HG03378 (cell line): Measurements from ENCODE around the gene FAS.
A peak's percentile ranks its signal among the peaks of the same experiment; 100 is the strongest.

Source experiments
- ATAC-seq: cut with Tn5 transposase; IDR thresholded peaks from one replicate; pipeline ENCODE4 v1.9.1; 2021; ENCODE audit warnings: mild to moderate bottlenecking, moderate library complexity; ENCODE audit not compliant: unreplicated experiment

The FAS gene

GRCh38 chr10:88971221-88972061, 19.2 kb upstream of the FAS start:
- ATAC-seq = no peak

- ATAC-seq = no peak
Measured at GRCh38 chr10:88974012-88974411, 16.6 kb upstream of the FAS start.

GRCh38 chr10:88974446-88975376, 15.9 kb upstream of the FAS start:
- no peak for ATAC-seq

- ATAC-seq = no peak
Measured at GRCh38 chr10:88975377-88975720, 15.2 kb upstream of the FAS start.

DNA sequence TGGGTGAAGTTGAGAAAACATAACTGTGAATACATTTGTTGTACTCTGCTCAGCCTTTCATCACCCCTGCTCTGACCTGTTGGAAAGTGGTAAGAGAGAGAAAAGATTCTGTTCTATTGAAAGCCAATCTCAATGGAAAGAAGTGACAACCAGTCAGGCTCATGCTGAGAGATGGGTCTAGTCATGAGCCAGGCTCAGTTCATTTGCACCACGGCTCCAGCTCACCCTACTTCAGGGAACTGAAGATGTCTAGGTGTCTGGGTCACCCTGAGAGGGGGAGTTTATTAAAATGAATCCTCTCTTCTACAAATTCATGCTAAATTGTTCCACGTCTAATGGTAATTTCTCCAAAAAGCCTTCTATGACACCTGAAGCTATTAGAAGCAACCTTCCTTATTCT, 12.1 kb upstream of the FAS start:
- no peak for ATAC-seq

DNA sequence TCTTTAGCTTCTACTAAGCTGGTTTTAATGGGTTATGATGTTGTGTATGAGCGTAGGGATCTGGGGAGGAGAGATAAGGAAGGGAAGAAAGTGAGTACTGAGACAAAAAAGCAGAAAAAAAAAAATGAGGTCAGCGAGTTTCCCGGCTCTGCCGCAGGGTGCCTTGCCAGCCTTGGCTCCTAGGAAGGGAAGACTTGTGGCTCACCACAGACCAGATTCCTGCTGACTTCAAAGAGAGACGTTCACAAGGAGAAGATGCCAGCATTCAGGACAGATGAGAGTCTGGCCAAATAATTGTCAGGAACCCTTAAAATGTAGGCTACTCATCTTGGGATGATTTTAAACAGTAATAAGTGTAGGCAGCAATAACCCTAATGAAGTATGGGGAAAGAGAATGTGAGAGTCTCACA, 11.4 kb upstream of the FAS start:
- ATAC-seq = no peak

DNA sequence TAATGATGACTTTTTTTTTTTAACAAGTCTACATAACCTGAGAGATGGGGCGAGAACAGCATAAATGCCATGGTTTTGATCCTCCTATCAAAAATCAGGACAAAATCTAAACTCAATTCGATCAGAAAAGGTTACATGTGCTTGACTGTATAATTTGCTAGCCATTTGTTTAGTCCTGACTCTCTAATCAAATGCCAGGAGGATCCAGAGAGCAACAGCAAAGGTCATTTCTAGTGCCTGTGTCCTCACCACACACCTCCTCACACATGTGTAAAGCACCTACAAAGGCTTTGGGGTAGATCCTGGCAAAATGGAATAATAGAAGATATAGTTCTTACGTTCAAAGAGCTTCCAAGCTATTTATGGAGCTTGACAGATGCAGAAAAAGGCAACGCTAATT, 11.0 kb upstream of the FAS start:
- no peak for ATAC-seq

DNA sequence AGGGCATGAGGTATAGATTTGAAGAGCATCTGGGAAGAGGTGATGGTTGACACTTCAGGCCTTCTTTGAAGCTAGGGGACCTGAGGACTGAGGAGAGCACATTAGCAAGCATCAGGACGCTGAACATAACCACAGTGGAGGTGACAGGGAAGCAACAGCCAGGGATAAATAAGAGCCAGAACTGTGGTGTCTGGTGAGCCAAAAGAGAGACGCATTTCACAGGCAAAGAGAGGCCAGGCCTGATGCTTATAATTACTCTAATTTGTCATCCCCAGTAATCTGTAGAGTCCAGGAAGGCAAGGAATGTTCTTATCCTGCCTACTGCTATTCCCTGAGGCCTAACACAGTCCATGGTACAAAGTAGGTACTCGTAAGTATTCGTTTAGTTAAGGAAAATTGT, 10.4 kb upstream of the FAS start:
- ATAC-seq = no peak

DNA sequence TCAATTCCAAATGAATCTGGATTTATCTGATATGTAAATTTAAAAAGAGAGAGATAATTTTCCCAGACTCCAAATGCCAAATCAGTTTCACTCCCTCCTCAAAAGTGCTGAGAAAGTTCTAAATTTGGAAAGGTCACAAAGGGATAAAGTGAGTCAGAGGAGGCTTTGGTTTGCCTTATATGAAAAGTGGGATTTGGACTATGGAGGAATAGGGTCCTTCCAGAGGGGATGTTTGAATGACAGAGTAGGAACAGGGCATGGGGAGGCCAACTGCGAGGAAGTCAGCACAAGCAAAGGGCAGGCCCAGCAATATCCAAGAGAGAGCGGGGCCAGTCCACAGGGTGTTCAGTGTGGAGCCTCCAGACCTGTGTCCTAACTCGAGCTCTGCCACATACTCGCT, 9.8 kb upstream of the FAS start:
- no peak for ATAC-seq

- ATAC-seq = no peak
Measured at GRCh38 chr10:88981435-88981834, 9.2 kb upstream of the FAS start.

- ATAC-seq = no peak
Measured at GRCh38 chr10:88982366-88982765, 8.2 kb upstream of the FAS start.

- ATAC-seq = no peak
Measured at GRCh38 chr10:88983206-88983605, 7.4 kb upstream of the FAS start.

DNA sequence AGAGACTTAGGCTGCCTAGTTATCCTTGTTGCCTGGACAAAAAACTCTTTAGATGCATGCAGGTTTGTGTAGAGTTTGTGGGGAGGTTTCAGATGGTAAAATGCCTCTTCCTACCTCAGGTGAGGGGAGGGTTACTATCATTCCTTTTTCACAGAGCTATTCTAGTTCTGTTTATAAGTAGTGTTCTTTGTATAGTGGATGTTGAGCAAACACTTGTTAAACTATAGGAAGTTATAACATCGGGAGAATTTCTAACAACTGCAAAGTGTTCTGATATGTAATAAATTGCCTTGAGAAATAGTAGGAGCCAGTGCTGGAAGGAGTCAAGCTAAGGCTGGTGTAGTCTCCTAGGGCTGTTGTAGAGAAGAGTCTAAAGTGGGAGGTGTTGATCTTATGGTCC, 6.7 kb upstream of the FAS start:
- no peak for ATAC-seq

DNA sequence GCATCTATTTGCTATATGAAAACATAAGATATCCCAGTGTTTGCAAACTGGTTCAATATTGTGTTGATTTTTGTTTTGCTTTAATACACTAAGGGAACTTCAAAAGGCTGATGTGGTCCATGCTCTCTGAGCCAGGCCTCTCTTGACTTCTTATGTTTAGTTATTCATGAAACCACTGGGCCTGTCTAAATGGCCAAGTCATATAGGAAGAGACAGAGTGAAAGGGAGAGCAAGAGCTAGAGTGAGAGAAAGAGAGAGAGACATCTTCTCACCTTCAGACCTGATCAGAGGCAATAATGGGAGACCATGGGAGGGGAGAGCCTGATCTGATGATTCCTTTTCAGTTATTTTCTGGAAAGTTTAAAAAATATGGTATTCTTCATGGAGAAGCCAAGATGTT, 6.1 kb upstream of the FAS start:
- no peak for ATAC-seq

- ATAC-seq = no peak
Measured at GRCh38 chr10:88986549-88987242, 3.9 kb upstream of the FAS start.

DNA sequence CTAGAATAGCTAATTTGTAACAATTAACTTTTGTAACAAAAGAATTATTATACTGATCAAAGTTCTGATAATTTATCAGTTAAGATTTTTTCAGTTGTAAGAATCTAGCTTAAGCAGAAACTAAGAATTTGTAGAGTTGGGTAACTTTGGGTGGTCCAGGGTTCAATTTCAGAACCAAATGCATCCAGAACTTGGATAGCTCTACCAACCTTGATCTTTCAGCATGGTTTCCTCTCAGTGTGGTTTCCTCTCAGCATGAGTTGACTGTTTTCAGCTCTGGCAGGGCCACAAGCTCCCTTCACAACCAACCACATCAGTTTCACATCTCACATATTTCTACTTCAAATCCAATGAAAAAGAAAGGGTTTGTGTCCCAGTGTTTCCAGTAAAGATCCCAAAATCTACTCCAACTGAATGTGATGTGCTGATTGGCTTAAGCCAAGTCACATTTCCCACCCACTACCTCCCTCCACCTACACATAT, 3.3 kb upstream of the FAS start:
- no peak for ATAC-seq

- no peak for ATAC-seq
Measured at GRCh38 chr10:88987840-88988239, 2.8 kb upstream of the FAS start.

GRCh38 chr10:88989423-88989822, 1.2 kb upstream of the FAS start:
- ATAC-seq = no peak

DNA sequence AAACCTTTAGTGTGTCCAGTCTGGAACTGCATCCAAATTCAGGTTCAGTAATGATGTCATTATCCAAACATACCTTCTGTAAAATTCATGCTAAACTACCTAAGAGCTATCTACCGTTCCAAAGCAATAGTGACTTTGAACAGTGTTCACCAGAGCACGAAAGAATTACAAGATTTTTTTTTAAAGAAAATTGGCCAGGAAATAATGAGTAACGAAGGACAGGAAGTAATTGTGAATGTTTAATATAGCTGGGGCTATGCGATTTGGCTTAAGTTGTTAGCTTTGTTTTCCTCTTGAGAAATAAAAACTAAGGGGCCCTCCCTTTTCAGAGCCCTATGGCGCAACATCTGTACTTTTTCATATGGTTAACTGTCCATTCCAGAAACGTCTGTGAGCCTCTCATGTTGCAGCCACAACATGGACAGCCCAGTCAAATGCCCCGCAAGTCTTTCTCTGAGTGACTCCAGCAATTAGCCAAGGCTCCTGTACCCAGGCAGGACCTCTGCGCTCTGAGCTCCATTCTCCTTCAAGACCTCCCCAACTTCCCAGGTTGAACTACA, 694 bp upstream of the FAS start:
- peak; percentile 10 for ATAC-seq

- ATAC-seq = peak; percentile 27
Measured at GRCh38 chr10:88991161-88991898, 732 bp downstream of the FAS start.
